Activated CD8-positive, alpha-beta T cell treated with anti-CD3 and anti-CD28 coated beads for 36 hours (primary cell): Measurements from ENCODE around the gene VPS39. TPM values are rescaled to one million over a fixed set of nuclear protein-coding genes. Genes with fewer than 3 reads are reported as not detected.

Experiments used
- ATAC-seq: fragments of 200-7000 bp; cut with Tn5 transposase; one replicate; pipeline ENCODE4 v1.10.0; 2021; ENCODE audit warnings: mild to moderate bottlenecking, moderate library complexity
- CTCF ChIA-PET: fragments of 350-600 bp; sonication (Branson Sonifier 250); formaldehyde crosslinking; loops from one replicate; lab custom pipeline; 2021; ENCODE audit warnings: antibody characterized with exemption; lab: Charles Lee
- POLR2A ChIA-PET: fragments of 350-600 bp; sonication (Branson Sonifier 250); formaldehyde crosslinking; loops from one replicate; lab custom pipeline; 2021; ENCODE audit warnings: antibody characterized with exemption; lab: Charles Lee
- DNase-seq: peaks from one replicate; pipeline ENCODE4 v3.0.0-alpha.2; 2020
- H3K27ac Mint-ChIP-seq: one replicate; pipeline ENCODE4 v1.8.0; 2021; ENCODE audit warnings: mild to moderate bottlenecking, mixed read lengths
- H3K27me3 Mint-ChIP-seq: one replicate; pipeline ENCODE4 v1.8.0; 2021; ENCODE audit warnings: mixed read lengths
- H3K36me3 Mint-ChIP-seq: one replicate; pipeline ENCODE4 v1.8.0; 2021; ENCODE audit warnings: low read depth, mixed read lengths
- H3K4me1 Mint-ChIP-seq: one replicate; pipeline ENCODE4 v1.8.0; 2021; ENCODE audit warnings: low read depth, mixed read lengths
- H3K4me3 Mint-ChIP-seq: one replicate; pipeline ENCODE4 v1.8.0; 2021; ENCODE audit warnings: mild to moderate bottlenecking, moderate library complexity, mixed read lengths
- H3K9me3 Mint-ChIP-seq: one replicate; pipeline ENCODE4 v1.8.0; 2021; ENCODE audit warnings: mixed read lengths
- intact Hi-C: fragments of 100-400 bp; cut with micrococcal nuclease; formaldehyde crosslinking; loops from one replicate; pipeline ENCODE4 v1.10.0; 2022
- total RNA-seq, 2 experiments: library from RNA; stranded (reverse); gene quantifications; one replicate each; pipeline ENCODE4 v1.2.3, GENCODE V29; 2021
- TF ChIP-seq, protein P1 (sequence below): fragments of 200-600 bp; IDR thresholded peaks from one replicate; pipeline ENCODE4 v1.8.0; 2022; ENCODE audit warnings: antibody characterized with exemption, mild to moderate bottlenecking

VPS39 gene
- total RNA-seq, 2 experiments from 2014 or later: 47.3 to 49.8 TPM

GRCh38 chr15:42131826-42132806 lies 76.0 kb downstream of the VPS39 start:
- ChIA-PET CTCF (interaction anchor here (0.9 to 2.9 kb wide), 5 partner anchors 14 to 66 kb away, joined by 3 to 14 read pairs (median 4); no protein-coding TSS in a partner anchor), POLR2A (interaction anchor here (0.6 to 1.2 kb wide), 2 partner anchors 35 to 170 kb away, joined by 3 read pairs; no protein-coding TSS in a partner anchor)
- no peaks in the 10 kb centered on the region for H3K9me3 Mint-ChIP-seq
- H3K36me3 Mint-ChIP-seq: no peaks in the 10 kb centered on the region
- TF ChIP-seq, protein P1, sequence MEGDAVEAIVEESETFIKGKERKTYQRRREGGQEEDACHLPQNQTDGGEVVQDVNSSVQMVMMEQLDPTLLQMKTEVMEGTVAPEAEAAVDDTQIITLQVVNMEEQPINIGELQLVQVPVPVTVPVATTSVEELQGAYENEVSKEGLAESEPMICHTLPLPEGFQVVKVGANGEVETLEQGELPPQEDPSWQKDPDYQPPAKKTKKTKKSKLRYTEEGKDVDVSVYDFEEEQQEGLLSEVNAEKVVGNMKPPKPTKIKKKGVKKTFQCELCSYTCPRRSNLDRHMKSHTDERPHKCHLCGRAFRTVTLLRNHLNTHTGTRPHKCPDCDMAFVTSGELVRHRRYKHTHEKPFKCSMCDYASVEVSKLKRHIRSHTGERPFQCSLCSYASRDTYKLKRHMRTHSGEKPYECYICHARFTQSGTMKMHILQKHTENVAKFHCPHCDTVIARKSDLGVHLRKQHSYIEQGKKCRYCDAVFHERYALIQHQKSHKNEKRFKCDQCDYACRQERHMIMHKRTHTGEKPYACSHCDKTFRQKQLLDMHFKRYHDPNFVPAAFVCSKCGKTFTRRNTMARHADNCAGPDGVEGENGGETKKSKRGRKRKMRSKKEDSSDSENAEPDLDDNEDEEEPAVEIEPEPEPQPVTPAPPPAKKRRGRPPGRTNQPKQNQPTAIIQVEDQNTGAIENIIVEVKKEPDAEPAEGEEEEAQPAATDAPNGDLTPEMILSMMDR: no peak
- no peaks in the 10 kb centered on the region for H3K4me1 Mint-ChIP-seq
- no peak overlapping the region for H3K4me3 Mint-ChIP-seq
- ATAC-seq (no peak), DNase-seq (no peak)
- intact Hi-C loops: loop anchor here (10.0 kb wide), 2 partner anchors 67 to 137 kb away; no protein-coding TSS in a partner anchor
- H3K27me3 Mint-ChIP-seq: peaks cover 1% of the 10 kb centered on the region
- H3K27ac Mint-ChIP-seq: no peak overlapping the region

DNA sequence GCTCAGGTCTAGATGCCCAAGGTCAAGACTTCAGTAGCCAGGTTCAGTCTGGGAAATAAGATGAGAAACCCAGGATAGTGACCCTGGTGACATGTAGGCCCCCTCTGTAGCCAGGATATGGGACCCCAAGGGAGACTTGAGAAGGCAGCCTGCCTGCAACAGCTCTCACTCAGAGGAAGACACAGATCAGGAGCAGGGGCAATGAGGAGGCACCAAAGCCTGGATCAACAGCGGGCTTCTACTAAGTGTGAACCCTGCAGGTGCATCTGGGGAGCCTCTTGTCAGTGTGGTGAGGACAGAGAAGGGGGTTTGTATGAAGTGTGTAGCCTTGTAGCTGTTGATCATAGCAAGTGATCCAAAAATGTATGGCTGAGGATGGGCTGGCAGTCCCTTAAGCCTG lies 77.1 kb downstream of the VPS39 start:
- H3K9me3 Mint-ChIP-seq: no peaks in the 10 kb centered on the region
- ATAC-seq (no peak), DNase-seq (no peak)
- no peak overlapping the region for H3K4me3 Mint-ChIP-seq
- no peaks in the 10 kb centered on the region for H3K4me1 Mint-ChIP-seq
- TF ChIP-seq, protein P1: no peak
- H3K27me3 Mint-ChIP-seq: peaks cover 1% of the 10 kb centered on the region
- ChIA-PET CTCF (interaction anchor here (0.7 to 1.7 kb wide), 4 partner anchors 8 to 142 kb away, joined by 3 to 8 read pairs (median 5); no protein-coding TSS in a partner anchor), POLR2A (interaction anchor here (1.2 kb wide), 1 partner anchor 33 kb away, joined by 3 read pairs; no protein-coding TSS in a partner anchor)
- intact Hi-C loops: loop anchor here (10.0 kb wide), 2 partner anchors 66 to 136 kb away; no protein-coding TSS in a partner anchor
- no peak overlapping the region for H3K27ac Mint-ChIP-seq
- H3K36me3 Mint-ChIP-seq: no peaks in the 10 kb centered on the region

DNA sequence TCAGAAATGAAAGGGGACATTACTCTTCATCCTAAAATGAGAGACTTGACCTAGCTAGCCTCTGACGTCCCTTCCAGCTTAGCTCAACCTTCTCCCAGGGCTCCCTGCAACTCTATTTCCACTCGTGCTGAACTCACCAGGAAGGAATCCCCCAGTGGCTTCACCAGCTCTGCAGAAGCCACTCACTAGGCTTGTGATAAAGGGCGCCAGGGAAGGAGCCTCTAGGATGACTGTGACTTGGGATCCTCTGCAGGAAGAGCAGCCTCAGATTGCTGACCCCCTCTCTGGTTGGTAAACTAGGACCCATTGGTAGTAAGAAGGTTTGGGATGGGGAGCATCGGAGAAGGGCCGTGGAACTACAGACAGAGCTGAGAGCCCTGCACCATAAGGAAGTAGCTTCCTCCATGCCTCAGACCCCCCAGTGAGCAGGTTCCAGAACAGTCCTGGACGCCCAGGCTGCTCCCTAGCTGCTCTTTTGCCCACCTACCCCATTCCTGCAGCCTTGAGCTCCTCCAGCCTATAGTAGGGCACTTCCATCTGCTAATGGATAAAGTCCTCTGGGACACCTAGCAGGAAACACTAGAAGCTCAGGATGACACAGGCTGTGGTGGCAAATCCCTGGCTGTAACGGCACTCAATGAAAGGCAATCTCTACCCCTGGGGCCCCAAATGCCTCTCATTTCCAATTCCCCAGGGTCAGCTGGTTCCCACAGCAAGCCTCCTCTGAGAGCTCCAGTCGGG lies 77.7 kb downstream of the VPS39 start:
- Mint-ChIP-seq H3K36me3 (no peaks in the 10 kb centered on the region), H3K4me3 (no peak overlapping the region), H3K9me3 (no peaks in the 10 kb centered on the region), H3K27me3 (peaks cover 2% of the 10 kb centered on the region), H3K27ac (no peak overlapping the region), H3K4me1 (no peaks in the 10 kb centered on the region)
- ChIA-PET POLR2A (interaction anchor here (1.2 kb wide), 1 partner anchor 33 kb away, joined by 3 read pairs; no protein-coding TSS in a partner anchor), CTCF (interaction anchor here (0.7 to 1.7 kb wide), 4 partner anchors 9 to 141 kb away, joined by 3 to 8 read pairs (median 5); no protein-coding TSS in a partner anchor)
- no peak for ATAC-seq
- no peak for DNase-seq
- TF ChIP-seq, protein P1: no peak
- intact Hi-C loops: loop anchor here (10.0 kb wide), 2 partner anchors 66 to 136 kb away; no protein-coding TSS in a partner anchor

- no peak for ATAC-seq
- TF ChIP-seq, protein P1: no peak
- ChIA-PET CTCF (interaction anchor here (1.5 to 1.7 kb wide), 2 partner anchors 10 to 140 kb away, joined by 7 to 8 read pairs; no protein-coding TSS in a partner anchor), POLR2A (no interaction called here)
- no peak for DNase-seq
- Mint-ChIP-seq H3K27ac (no peak overlapping the region), H3K27me3 (peaks cover 3% of the 10 kb centered on the region), H3K36me3 (no peaks in the 10 kb centered on the region), H3K4me1 (no peaks in the 10 kb centered on the region), H3K4me3 (no peak overlapping the region), H3K9me3 (no peaks in the 10 kb centered on the region)
- intact Hi-C loops: no loop called here
Observed at GRCh38 chr15:42129364-42129763, 78.7 kb downstream of the VPS39 start.
